Measurements from ENCODE around the gene PIP5KL1. TPM values are rescaled to one million over a fixed set of nuclear protein-coding genes. Genes with fewer than 3 reads are reported as not detected.

Gene PIP5KL1
- total RNA-seq, 1 experiment from 2014 or later = 7.8 TPM

- DNase-seq (ENCODE audit: low read depth, low spot score) (no peak), ATAC-seq (no peak)
- intact Hi-C loops (cut with micrococcal nuclease; ENCODE audit: unreplicated experiment) (loop anchor here (5.0 kb wide), 1 partner anchor 181 kb away; no protein-coding TSS in a partner anchor), in situ Hi-C loops (cut with HindIII; ENCODE audit: low pct_unique_long_range_greater_than_20kb, low sequenced_read_pairs) (no loop called here)
- ChIA-PET POLR2A (no interaction called here), CTCF (no interaction called here)
- no peak overlapping the region for H3K27ac ChIP-seq (ENCODE audit: low read length)
- H3K4me3 ChIP-seq (ENCODE audit: low read depth in 2 of 2, low read length in 2 of 2) = no peak overlapping the region
- no TSS peak for BruUV-seq (replicated peaks)
- no peaks in the 10 kb centered on the region for H3K9me3 ChIP-seq (ENCODE audit: control insufficient read depth, insufficient read depth, low read depth, low read length)
- no peaks in the 10 kb centered on the region for H3K27me3 ChIP-seq (ENCODE audit: control insufficient read depth, insufficient read depth, low read length)
- TF ChIP-seq POLR2AphosphoS5 (IDR thresholded peaks at IDR 0.05; ENCODE audit: low read depth, low read length) (no peak), TCF7L2 (IDR thresholded peaks at IDR 0.05; ENCODE audit: low read depth, low read length) (no peak), SIN3A (IDR thresholded peaks at IDR 0.05; ENCODE audit: borderline replicate concordance, insufficient read depth, low read depth, low read length) (no peak)
- TF ChIP-seq, protein P1, sequence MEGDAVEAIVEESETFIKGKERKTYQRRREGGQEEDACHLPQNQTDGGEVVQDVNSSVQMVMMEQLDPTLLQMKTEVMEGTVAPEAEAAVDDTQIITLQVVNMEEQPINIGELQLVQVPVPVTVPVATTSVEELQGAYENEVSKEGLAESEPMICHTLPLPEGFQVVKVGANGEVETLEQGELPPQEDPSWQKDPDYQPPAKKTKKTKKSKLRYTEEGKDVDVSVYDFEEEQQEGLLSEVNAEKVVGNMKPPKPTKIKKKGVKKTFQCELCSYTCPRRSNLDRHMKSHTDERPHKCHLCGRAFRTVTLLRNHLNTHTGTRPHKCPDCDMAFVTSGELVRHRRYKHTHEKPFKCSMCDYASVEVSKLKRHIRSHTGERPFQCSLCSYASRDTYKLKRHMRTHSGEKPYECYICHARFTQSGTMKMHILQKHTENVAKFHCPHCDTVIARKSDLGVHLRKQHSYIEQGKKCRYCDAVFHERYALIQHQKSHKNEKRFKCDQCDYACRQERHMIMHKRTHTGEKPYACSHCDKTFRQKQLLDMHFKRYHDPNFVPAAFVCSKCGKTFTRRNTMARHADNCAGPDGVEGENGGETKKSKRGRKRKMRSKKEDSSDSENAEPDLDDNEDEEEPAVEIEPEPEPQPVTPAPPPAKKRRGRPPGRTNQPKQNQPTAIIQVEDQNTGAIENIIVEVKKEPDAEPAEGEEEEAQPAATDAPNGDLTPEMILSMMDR (IDR thresholded peaks at IDR 0.05) = no peak
- TF ChIP-seq, protein P2, sequence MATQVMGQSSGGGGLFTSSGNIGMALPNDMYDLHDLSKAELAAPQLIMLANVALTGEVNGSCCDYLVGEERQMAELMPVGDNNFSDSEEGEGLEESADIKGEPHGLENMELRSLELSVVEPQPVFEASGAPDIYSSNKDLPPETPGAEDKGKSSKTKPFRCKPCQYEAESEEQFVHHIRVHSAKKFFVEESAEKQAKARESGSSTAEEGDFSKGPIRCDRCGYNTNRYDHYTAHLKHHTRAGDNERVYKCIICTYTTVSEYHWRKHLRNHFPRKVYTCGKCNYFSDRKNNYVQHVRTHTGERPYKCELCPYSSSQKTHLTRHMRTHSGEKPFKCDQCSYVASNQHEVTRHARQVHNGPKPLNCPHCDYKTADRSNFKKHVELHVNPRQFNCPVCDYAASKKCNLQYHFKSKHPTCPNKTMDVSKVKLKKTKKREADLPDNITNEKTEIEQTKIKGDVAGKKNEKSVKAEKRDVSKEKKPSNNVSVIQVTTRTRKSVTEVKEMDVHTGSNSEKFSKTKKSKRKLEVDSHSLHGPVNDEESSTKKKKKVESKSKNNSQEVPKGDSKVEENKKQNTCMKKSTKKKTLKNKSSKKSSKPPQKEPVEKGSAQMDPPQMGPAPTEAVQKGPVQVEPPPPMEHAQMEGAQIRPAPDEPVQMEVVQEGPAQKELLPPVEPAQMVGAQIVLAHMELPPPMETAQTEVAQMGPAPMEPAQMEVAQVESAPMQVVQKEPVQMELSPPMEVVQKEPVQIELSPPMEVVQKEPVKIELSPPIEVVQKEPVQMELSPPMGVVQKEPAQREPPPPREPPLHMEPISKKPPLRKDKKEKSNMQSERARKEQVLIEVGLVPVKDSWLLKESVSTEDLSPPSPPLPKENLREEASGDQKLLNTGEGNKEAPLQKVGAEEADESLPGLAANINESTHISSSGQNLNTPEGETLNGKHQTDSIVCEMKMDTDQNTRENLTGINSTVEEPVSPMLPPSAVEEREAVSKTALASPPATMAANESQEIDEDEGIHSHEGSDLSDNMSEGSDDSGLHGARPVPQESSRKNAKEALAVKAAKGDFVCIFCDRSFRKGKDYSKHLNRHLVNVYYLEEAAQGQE (IDR thresholded peaks at IDR 0.05; ENCODE audit: insufficient read depth in 1 of 2, low read depth in 2 of 2, low read length in 1 of 2) = no peak
- peaks cover 22% of the 10 kb centered on the region for H3K4me1 ChIP-seq (ENCODE audit: control insufficient read depth, insufficient read depth, low read length)
- H3K36me3 ChIP-seq (ENCODE audit: control insufficient read depth, insufficient read depth, low read length) = no peaks in the 10 kb centered on the region
These were observed 7.5 kb downstream of the PIP5KL1 start for GRCh38 chr9:127923046-127923445.

- peak; percentile 27 for ATAC-seq
- CTCF ChIA-PET = no interaction called here
- POLR2A ChIA-PET = interaction anchor here (0.6 kb wide), 1 partner anchor 67 kb away, joined by 3 read pairs; the partner anchor contains the start of gene ENG
- Histone ChIP-seq H3K4me1 (ENCODE audit: control insufficient read depth, insufficient read depth, low read length) (peaks cover 29% of the 10 kb centered on the region), H3K36me3 (ENCODE audit: control insufficient read depth, insufficient read depth, low read length) (no peaks in the 10 kb centered on the region), H3K27me3 (ENCODE audit: control insufficient read depth, insufficient read depth, low read length) (no peaks in the 10 kb centered on the region), H3K27ac (ENCODE audit: low read length) (peak overlapping the region; percentile 17; the same call in 1 of the 2 replicates), H3K9me3 (ENCODE audit: control insufficient read depth, insufficient read depth, low read depth, low read length) (no peaks in the 10 kb centered on the region), H3K4me3 (ENCODE audit: low read depth in 2 of 2, low read length in 2 of 2) (peak overlapping the region in 1 of 2 experiments; percentile 20; a peak in 1 of 4 replicates)
- TF ChIP-seq TCF7L2 (IDR thresholded peaks at IDR 0.05; ENCODE audit: low read depth, low read length) = no peak
- TF ChIP-seq, protein P1 (IDR thresholded peaks at IDR 0.05) = peak; percentile 87
- intact Hi-C loops (cut with micrococcal nuclease; ENCODE audit: unreplicated experiment) (loop anchor here (5.0 kb wide), 1 partner anchor 179 kb away; no protein-coding TSS in a partner anchor), in situ Hi-C loops (cut with HindIII; ENCODE audit: low pct_unique_long_range_greater_than_20kb, low sequenced_read_pairs) (no loop called here)
- no TSS peak for BruUV-seq (replicated peaks)
- DNase-seq (ENCODE audit: low read depth, low spot score) = no peak
These were observed 8.9 kb downstream of the PIP5KL1 start for GRCh38 chr9:127921557-127922120.

Data from Panc1 (cell line).